Liver (tissue), 9 donors: ENCODE data around the gene HIF3A. TPM values are rescaled to one million over a fixed set of nuclear protein-coding genes. Genes with fewer than 3 reads are reported as not detected.

ENCODE experiments used
- DNase-seq: peaks from one replicate; pipeline ENCODE4 v3.0.0-alpha.2; 2017; ENCODE audit warnings: low spot score
- H3K27ac ChIP-seq, 2 donors: one replicate each; pipeline ENCODE4 v1.7.0; 2013; ENCODE audit warnings: inconsistent platforms in 2 of 2, low read length in 2 of 2, control low read depth in 1 of 2, low read depth in 1 of 2, mild to moderate bottlenecking in 1 of 2
- H3K27me3 ChIP-seq, 4 donors: one replicate each; pipeline versions ENCODE4 v1.6.1 to v1.7.0; 2013; ENCODE audit warnings: low read length in 3 of 4, inconsistent platforms in 1 of 4, mild to moderate bottlenecking in 1 of 4, moderate library complexity in 1 of 4; ENCODE audit not compliant: control insufficient read depth in 4 of 4, insufficient read depth in 4 of 4
- H3K36me3 ChIP-seq, 4 donors: one replicate each; pipeline versions ENCODE4 v1.6.1 to v1.7.0; 2013; ENCODE audit warnings: low read length in 3 of 4, mild to moderate bottlenecking in 3 of 4, low read depth in 1 of 4, moderate library complexity in 1 of 4; ENCODE audit not compliant: control insufficient read depth in 4 of 4, insufficient read depth in 3 of 4
- H3K4me1 ChIP-seq, 4 donors: one replicate each; pipeline versions ENCODE4 v1.6.1 to v1.7.0; 2013; ENCODE audit warnings: low read length in 3 of 4, mild to moderate bottlenecking in 3 of 4, moderate library complexity in 1 of 4; ENCODE audit not compliant: control insufficient read depth in 4 of 4, insufficient read depth in 4 of 4
- H3K4me3 ChIP-seq, 3 donors: one replicate each; pipeline versions ENCODE4 v1.6.1 to v1.7.0; 2013; ENCODE audit warnings: low read length in 3 of 3, control low read depth in 1 of 3, low read depth in 1 of 3, mild to moderate bottlenecking in 1 of 3
- H3K9ac ChIP-seq, 2 donors: one replicate each; pipeline ENCODE4 v1.7.0; 2013; ENCODE audit warnings: low read length in 2 of 2, mild to moderate bottlenecking in 2 of 2, moderate library complexity in 2 of 2, control low read depth in 1 of 2, low read depth in 1 of 2
- H3K9me3 ChIP-seq, 4 donors: one replicate each; pipeline versions ENCODE4 v1.6.1 to v1.7.0; 2013; ENCODE audit warnings: low read length in 3 of 4; ENCODE audit not compliant: control insufficient read depth in 4 of 4
- EGR1 ChIP-seq, 2 donors: IDR thresholded peaks; 2 replicates each; pipeline ENCODE4 v1.6.1; 2016 to 2018; ENCODE audit warnings: antibody characterized with exemption in 2 of 2, low read depth in 2 of 2
- FOXA1 ChIP-seq: IDR thresholded peaks from 2 replicates; pipeline ENCODE4 v1.6.1; 2016; ENCODE audit warnings: antibody characterized with exemption
- FOXA2 ChIP-seq: IDR thresholded peaks from 2 replicates; pipeline ENCODE4 v1.6.1; 2016; ENCODE audit warnings: antibody characterized with exemption
- GABPA ChIP-seq, 2 donors: IDR thresholded peaks in 1 of 2; conservative IDR thresholded peaks in 1 of 2; 2 replicates each; pipeline ENCODE4 v1.6.1; 2016; ENCODE audit warnings: antibody characterized with exemption in 2 of 2, mild to moderate bottlenecking in 1 of 2, moderate library complexity in 1 of 2
- HNF4A ChIP-seq, 2 donors: conservative IDR thresholded peaks; 2 replicates each; pipeline ENCODE4 v1.6.1; 2016; ENCODE audit warnings: antibody characterized with exemption in 2 of 2, mild to moderate bottlenecking in 2 of 2
- HNF4G ChIP-seq: IDR thresholded peaks from 2 replicates; pipeline ENCODE4 v1.6.1; 2016; ENCODE audit warnings: antibody characterized with exemption
- JUND ChIP-seq, 2 donors: IDR thresholded peaks; 2 replicates each; pipeline ENCODE4 v1.6.1; 2016; ENCODE audit warnings: antibody characterized with exemption in 2 of 2
- RAD21 ChIP-seq, 2 donors: IDR thresholded peaks; 2 replicates each; pipeline ENCODE4 v1.6.1; 2016; ENCODE audit warnings: antibody characterized with exemption in 2 of 2, mild to moderate bottlenecking in 2 of 2
- RXRA ChIP-seq, 2 donors: IDR thresholded peaks; 2 replicates each; pipeline ENCODE4 v1.6.1; 2017 to 2018; ENCODE audit warnings: antibody characterized with exemption in 2 of 2, mild to moderate bottlenecking in 1 of 2
- SP1 ChIP-seq: IDR thresholded peaks from 2 replicates; pipeline ENCODE4 v1.6.1; 2018; ENCODE audit warnings: antibody characterized with exemption, mild to moderate bottlenecking
- TAF1 ChIP-seq: conservative IDR thresholded peaks from 2 replicates; pipeline ENCODE4 v1.6.1; 2016; ENCODE audit warnings: antibody characterized with exemption, mild to moderate bottlenecking
- YY1 ChIP-seq: IDR thresholded peaks from 2 replicates; pipeline ENCODE4 v1.6.1; 2016; ENCODE audit warnings: antibody characterized with exemption, mild to moderate bottlenecking
- WGBS: extraction: QIAGEN DNeasy Blood & Tissue Kit; methylation state at CpG from one replicate; pipeline ENCODE4 v1.1.7; 2013; 5-methylcytosine and 5-hydroxymethylcytosine counted together
- polyA plus RNA-seq, 2 donors: library from polyadenylated mRNA; stranded (reverse) in 1 of 2; unstranded in 1 of 2; fragments of 200-250 nt in 1 of 2; fragments of >200 nt in 1 of 2; fragmentation: Nextera tagmentation in 1 of 2; extraction: Ambion mirVana in 1 of 2; gene quantifications; one replicate each; pipeline versions ENCODE4 v1.2.1 to v1.2.3, GENCODE V29; 2013 to 2015
- total RNA-seq, 2 donors: library from RNA; depleted of rRNA; stranded (reverse); fragments of >200 nt; gene quantifications; one replicate each; pipeline ENCODE4 v1.2.3, GENCODE V29; 2014
- TF ChIP-seq, protein P1 (sequence below): IDR thresholded peaks from 2 replicates; pipeline ENCODE4 v1.6.1; 2016; ENCODE audit warnings: antibody characterized with exemption
- TF ChIP-seq, protein P2 (sequence below): IDR thresholded peaks from 2 replicates; pipeline ENCODE4 v1.6.1; 2016; ENCODE audit warnings: antibody characterized with exemption
- TF ChIP-seq, protein P3 (sequence below): IDR thresholded peaks from 2 replicates; pipeline ENCODE4 v1.6.1; 2016; ENCODE audit warnings: antibody characterized with exemption
- TF ChIP-seq, protein P4 (sequence below): fragments of 150-350 bp; IDR thresholded peaks from 2 replicates; pipeline ENCODE4 v1.5.1; 2017; ENCODE audit warnings: improper control_type of control experiment, low read depth, low read length; ENCODE audit not compliant: missing input control
- TF ChIP-seq, protein P5 (sequence below): IDR thresholded peaks from 2 replicates; pipeline ENCODE4 v1.6.1; 2016; ENCODE audit warnings: antibody characterized with exemption, mild to moderate bottlenecking
- donor health status: healthy.
- donor health status: healthy.
- donor health status: healthy.
- donor health status: healthy.
- donor health status: healthy.

HIF3A gene
- total and polyA plus RNA-seq, 4 donors: 2.2 to 20.5 (median 6.8) TPM

DNA sequence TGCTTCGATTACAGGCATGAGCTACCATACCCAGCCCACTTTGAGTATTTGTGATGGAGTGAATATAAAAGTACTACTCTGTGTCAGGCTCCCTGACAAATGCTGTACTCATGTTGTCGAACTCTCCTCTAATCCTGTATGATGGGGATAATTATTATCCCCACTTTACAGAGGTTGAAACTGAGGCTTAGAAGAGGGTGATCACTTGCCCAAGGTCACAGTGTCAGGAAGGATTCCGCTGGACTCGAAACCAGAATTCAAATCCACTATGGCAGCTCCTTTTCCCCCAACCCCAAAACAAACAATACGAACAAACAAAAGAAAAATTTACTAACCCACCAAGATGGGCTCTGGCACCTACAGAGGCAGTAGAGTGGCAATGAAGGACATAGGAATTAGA lies 48.3 kb downstream of the HIF3A start:
- 85% methylated on average over 5 of the region's 5 CpGs for WGBS
- Histone ChIP-seq H3K9ac (no peak overlapping the region), H3K4me1 (peaks cover 8 to 25% (median 17%) of the 10 kb centered on the region in 4 donors), H3K9me3 (no peaks in the 10 kb centered on the region), H3K36me3 (no peaks in the 10 kb centered on the region), H3K27me3 (no peaks in the 10 kb centered on the region), H3K27ac (no peak overlapping the region), H3K4me3 (no peak overlapping the region)
- no peak for DNase-seq
- no peak for TF ChIP-seq GABPA (IDR thresholded peaks at IDR 0.05 in 1 of 2, conservative IDR thresholded peaks at IDR 0.05 in 1 of 2)
- no peak for TF ChIP-seq JUND (IDR thresholded peaks at IDR 0.05)
- no peak for TF ChIP-seq TAF1
- TF ChIP-seq, protein P1, sequence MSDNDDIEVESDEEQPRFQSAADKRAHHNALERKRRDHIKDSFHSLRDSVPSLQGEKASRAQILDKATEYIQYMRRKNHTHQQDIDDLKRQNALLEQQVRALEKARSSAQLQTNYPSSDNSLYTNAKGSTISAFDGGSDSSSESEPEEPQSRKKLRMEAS: no peak
- no peak for TF ChIP-seq HNF4G
- TF ChIP-seq YY1: no peak
- no peak for TF ChIP-seq HNF4A (conservative IDR thresholded peaks at IDR 0.05)
- no peak for TF ChIP-seq FOXA2
- TF ChIP-seq, protein P2, sequence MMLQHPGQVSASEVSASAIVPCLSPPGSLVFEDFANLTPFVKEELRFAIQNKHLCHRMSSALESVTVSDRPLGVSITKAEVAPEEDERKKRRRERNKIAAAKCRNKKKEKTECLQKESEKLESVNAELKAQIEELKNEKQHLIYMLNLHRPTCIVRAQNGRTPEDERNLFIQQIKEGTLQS: no peak
- TF ChIP-seq, protein P3, sequence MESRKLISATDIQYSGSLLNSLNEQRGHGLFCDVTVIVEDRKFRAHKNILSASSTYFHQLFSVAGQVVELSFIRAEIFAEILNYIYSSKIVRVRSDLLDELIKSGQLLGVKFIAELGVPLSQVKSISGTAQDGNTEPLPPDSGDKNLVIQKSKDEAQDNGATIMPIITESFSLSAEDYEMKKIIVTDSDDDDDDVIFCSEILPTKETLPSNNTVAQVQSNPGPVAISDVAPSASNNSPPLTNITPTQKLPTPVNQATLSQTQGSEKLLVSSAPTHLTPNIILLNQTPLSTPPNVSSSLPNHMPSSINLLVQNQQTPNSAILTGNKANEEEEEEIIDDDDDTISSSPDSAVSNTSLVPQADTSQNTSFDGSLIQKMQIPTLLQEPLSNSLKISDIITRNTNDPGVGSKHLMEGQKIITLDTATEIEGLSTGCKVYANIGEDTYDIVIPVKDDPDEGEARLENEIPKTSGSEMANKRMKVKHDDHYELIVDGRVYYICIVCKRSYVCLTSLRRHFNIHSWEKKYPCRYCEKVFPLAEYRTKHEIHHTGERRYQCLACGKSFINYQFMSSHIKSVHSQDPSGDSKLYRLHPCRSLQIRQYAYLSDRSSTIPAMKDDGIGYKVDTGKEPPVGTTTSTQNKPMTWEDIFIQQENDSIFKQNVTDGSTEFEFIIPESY: no peak
- TF ChIP-seq, protein P4, sequence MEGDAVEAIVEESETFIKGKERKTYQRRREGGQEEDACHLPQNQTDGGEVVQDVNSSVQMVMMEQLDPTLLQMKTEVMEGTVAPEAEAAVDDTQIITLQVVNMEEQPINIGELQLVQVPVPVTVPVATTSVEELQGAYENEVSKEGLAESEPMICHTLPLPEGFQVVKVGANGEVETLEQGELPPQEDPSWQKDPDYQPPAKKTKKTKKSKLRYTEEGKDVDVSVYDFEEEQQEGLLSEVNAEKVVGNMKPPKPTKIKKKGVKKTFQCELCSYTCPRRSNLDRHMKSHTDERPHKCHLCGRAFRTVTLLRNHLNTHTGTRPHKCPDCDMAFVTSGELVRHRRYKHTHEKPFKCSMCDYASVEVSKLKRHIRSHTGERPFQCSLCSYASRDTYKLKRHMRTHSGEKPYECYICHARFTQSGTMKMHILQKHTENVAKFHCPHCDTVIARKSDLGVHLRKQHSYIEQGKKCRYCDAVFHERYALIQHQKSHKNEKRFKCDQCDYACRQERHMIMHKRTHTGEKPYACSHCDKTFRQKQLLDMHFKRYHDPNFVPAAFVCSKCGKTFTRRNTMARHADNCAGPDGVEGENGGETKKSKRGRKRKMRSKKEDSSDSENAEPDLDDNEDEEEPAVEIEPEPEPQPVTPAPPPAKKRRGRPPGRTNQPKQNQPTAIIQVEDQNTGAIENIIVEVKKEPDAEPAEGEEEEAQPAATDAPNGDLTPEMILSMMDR: no peak
- no peak for TF ChIP-seq RXRA (IDR thresholded peaks at IDR 0.05)
- TF ChIP-seq EGR1 (IDR thresholded peaks at IDR 0.05; ENCODE audit: low read depth in 2 of 2): no peak
- TF ChIP-seq, protein P5, sequence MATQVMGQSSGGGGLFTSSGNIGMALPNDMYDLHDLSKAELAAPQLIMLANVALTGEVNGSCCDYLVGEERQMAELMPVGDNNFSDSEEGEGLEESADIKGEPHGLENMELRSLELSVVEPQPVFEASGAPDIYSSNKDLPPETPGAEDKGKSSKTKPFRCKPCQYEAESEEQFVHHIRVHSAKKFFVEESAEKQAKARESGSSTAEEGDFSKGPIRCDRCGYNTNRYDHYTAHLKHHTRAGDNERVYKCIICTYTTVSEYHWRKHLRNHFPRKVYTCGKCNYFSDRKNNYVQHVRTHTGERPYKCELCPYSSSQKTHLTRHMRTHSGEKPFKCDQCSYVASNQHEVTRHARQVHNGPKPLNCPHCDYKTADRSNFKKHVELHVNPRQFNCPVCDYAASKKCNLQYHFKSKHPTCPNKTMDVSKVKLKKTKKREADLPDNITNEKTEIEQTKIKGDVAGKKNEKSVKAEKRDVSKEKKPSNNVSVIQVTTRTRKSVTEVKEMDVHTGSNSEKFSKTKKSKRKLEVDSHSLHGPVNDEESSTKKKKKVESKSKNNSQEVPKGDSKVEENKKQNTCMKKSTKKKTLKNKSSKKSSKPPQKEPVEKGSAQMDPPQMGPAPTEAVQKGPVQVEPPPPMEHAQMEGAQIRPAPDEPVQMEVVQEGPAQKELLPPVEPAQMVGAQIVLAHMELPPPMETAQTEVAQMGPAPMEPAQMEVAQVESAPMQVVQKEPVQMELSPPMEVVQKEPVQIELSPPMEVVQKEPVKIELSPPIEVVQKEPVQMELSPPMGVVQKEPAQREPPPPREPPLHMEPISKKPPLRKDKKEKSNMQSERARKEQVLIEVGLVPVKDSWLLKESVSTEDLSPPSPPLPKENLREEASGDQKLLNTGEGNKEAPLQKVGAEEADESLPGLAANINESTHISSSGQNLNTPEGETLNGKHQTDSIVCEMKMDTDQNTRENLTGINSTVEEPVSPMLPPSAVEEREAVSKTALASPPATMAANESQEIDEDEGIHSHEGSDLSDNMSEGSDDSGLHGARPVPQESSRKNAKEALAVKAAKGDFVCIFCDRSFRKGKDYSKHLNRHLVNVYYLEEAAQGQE: no peak
- TF ChIP-seq SP1: no peak
- no peak for TF ChIP-seq FOXA1
- no peak for TF ChIP-seq RAD21 (IDR thresholded peaks at IDR 0.05)
